AG09309 (cell line): ENCODE results near the gene OR52H1.

Source experiments
- DNase-seq: peaks from one replicate; pipeline ENCODE4 v3.0.0-alpha.2; 2010; ENCODE audit warnings: low read depth
- H3K4me3 ChIP-seq: 2 replicates; pipeline ENCODE4 v1.5.1; 2011; ENCODE audit warnings: mild to moderate bottlenecking, low read depth, low read length, moderate library complexity; ENCODE audit not compliant: control insufficient read depth
- TF ChIP-seq, protein P1 (sequence below): IDR thresholded peaks from 2 replicates; pipeline ENCODE4 v1.5.1; 2011; ENCODE audit warnings: mild to moderate bottlenecking, low read depth, low read length, inconsistent platforms; ENCODE audit not compliant: insufficient read depth, control insufficient read depth; ENCODE audit errors: missing control alignments

Gene OR52H1

DNA sequence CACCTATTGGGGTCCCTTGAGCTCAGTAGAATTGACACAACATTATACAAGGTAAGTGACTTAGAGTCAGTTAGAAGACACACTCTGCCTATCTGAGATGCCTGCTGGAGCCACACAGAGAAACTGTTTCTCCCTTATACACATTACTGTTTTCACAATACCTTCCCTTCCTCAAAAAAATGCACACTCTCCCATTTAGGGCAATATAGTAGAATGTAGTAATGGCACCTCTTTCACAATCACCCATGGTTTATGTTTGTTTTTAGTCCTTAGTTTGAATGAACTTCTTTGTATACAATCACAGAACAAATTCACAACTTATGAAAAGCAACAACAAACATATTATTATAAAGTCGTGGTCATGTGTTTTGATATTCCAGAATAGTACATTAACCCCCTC is 14.3 kb downstream of the OR52H1 start:
- DNase-seq: no peak
- H3K4me3 ChIP-seq: no peak overlapping the region
- TF ChIP-seq, protein P1, sequence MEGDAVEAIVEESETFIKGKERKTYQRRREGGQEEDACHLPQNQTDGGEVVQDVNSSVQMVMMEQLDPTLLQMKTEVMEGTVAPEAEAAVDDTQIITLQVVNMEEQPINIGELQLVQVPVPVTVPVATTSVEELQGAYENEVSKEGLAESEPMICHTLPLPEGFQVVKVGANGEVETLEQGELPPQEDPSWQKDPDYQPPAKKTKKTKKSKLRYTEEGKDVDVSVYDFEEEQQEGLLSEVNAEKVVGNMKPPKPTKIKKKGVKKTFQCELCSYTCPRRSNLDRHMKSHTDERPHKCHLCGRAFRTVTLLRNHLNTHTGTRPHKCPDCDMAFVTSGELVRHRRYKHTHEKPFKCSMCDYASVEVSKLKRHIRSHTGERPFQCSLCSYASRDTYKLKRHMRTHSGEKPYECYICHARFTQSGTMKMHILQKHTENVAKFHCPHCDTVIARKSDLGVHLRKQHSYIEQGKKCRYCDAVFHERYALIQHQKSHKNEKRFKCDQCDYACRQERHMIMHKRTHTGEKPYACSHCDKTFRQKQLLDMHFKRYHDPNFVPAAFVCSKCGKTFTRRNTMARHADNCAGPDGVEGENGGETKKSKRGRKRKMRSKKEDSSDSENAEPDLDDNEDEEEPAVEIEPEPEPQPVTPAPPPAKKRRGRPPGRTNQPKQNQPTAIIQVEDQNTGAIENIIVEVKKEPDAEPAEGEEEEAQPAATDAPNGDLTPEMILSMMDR: no peak

DNA sequence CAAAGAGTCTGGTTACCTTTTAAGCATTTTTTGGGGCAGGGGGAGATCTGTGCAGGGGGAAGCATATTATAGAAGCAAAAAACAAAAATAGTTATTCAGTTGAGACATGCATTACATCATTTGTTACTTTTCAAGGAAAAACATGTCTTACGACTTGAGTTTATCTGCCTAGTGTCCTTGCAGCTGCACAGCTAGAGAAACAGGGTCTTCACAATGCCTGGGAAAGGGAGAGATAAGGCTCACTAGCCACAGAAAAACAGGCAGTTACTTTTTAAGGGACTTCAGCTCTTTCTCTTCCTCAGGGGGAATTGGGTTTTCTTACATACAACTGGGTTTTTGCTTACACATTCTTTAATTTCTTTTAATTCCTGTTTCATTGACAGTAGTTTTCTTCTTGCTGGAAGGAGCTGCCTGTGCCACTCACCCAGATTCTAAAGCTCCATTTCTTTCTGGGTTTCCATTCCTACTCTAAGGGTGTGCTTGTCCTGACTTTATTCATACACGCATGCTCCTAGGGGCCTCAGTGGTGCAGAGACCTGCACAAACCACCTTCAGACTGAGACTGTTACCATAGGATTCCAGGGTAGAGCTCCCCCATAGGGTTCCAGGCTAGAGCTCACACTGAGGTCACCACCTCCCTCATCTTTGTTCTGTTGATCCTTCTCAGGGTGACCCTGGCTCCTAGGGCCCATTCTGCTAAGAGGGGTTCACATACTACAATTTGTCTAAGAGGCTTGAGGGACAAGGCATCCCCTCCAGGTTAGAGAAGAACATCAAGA is 17.1 kb downstream of the OR52H1 start:
- H3K4me3 ChIP-seq: no peak overlapping the region

DNA sequence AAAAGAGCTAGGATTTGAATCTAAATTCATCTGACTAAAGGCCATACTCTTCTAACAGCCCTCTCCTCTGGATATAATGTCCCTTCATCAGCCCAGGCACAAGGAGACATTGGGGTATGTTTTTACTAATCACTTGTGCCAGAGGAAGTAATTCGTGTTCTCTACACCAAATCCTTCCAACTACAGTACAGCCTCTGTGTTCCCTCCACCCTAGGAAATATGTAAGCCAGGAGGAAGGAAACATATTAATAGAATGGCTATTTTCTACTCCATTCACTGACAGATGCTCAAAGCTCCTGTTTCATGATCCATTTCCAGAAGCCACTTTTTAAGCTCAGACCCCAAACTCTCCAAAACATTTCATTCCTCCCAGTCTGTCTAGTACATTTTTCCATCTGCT is 19.8 kb downstream of the OR52H1 start:
- no peak for DNase-seq
- TF ChIP-seq, protein P1: no peak
- H3K4me3 ChIP-seq: no peak overlapping the region

More for the DNA sequence above, 17.1 kb downstream of the OR52H1 start:
- TF ChIP-seq, protein P1: no peak
- no peak for DNase-seq

DNA sequence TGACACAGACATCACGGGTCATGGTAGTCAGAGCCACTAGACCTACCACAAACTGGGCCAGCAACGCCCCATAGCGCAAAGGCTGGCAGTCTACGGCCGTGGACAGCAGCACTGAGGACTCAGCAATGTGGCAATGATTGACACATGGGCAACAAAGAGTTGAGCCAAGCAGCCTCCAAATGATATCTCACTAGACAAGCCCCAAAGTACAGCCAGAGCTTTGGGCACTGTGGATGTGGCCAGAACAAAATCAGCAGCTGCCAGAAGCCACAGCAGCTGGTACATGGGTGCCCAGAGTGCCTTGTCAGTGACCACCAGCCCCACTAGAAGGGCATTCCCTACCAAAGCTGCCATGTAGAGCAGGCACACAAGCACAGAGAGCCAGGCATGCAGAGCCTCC is 20.6 kb downstream of the OR52H1 start:
- DNase-seq: no peak
- TF ChIP-seq, protein P1: no peak
- no peak overlapping the region for H3K4me3 ChIP-seq

DNA sequence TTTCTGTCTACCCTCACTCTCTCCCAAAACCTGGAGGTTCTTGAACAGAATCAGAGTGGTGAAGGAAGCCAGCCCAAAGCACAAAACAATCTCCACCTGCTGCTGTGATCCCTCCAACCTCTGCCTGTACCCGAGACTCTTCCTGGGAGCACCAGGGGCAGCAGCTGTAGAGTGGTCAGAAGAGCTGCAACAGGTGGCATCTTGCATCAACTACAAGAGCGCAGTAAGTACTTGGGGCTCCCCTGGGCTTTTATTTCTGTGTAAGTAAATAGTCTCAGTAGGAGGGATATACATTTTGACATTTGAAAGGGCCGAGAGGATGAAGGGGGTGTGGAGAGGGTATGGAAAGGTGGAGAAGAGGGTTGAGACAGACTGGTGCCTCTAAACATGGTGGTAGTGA is 23.6 kb downstream of the OR52H1 start:
- no peak for DNase-seq
- no peak overlapping the region for H3K4me3 ChIP-seq
- TF ChIP-seq, protein P1: no peak

DNA sequence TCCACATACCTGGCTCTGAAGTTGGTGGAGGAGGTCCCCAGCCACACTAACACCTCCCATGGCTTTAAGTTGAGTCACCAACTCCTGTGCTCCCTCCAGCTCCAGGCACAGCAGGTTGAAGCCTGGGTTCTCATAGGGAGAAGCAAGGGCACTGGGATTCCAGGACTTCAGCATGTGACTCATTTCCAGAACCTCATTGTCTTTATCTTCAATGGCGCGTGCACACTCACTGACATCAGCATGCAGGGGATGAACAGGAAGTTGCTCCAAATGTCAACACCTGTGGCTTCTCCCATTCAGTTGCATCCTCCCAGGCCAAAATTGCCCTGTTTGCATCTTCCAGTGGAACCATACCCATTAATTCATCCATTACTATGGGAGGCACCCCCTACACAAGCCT is 26.0 kb downstream of the OR52H1 start:
- DNase-seq: no peak
- TF ChIP-seq, protein P1: no peak
- no peak overlapping the region for H3K4me3 ChIP-seq
